Sigmoid colon (tissue), 4 donors: ENCODE results near the gene ESM1.

Source experiments
- CTCF ChIP-seq, 4 experiments: fragments of 450-650 bp in 3 of 4; fragments of 200-600 bp in 1 of 4; IDR thresholded peaks; one replicate each; pipeline ENCODE4 v1.5.1; 2016 to 2019; ENCODE audit warnings: antibody characterized with exemption in 4 of 4, mild to moderate bottlenecking in 3 of 4, moderate library complexity in 2 of 4
- EP300 ChIP-seq, 4 donors: sonication (generic); formaldehyde crosslinking; IDR thresholded peaks; one replicate each; pipeline ENCODE4 v1.6.1; 2017; ENCODE audit warnings: antibody characterized with exemption in 4 of 4
- POLR2AphosphoS5 ChIP-seq, 4 donors: sonication (generic); formaldehyde crosslinking; IDR thresholded peaks; one replicate each; pipeline ENCODE4 v1.6.1; 2017; ENCODE audit warnings: antibody characterized with exemption in 4 of 4

GRCh38 chr5:54946306-54946819, 39.0 kb downstream of the ESM1 start:
- TF ChIP-seq CTCF (IDR thresholded peaks at IDR 0.05) (no peak), EP300 (IDR thresholded peaks at IDR 0.05) (no peak), POLR2AphosphoS5 (IDR thresholded peaks at IDR 0.05) (no peak)
